ENCODE measurements around the gene MYO16.

GRCh38 chr13:109156181-109156935, 526.9 kb downstream of the MYO16 start:
- TF ChIP-seq YY1 (IDR thresholded peaks at IDR 0.05; ENCODE audit: insufficient read depth, insufficient read length) (no peak), ZNF274 (IDR thresholded peaks at IDR 0.05; ENCODE audit: low read depth, low read length) (no peak), SUZ12 (IDR thresholded peaks at IDR 0.05; ENCODE audit: extremely low read depth, insufficient read depth, insufficient read length) (no peak)
